Epithelial cell of proximal tubule (primary cell): ENCODE measurements around the gene FCMR. TPM values are rescaled to one million over a fixed set of nuclear protein-coding genes. Genes with fewer than 3 reads are reported as not detected.

Experiments
- DNase-seq: peaks from one replicate; pipeline ENCODE4 v3.0.0-alpha.2; 2011; ENCODE audit warnings: low read depth
- H3K4me3 ChIP-seq: 2 replicates; pipeline ENCODE4 v1.5.1; 2011; ENCODE audit warnings: low read depth, mild to moderate bottlenecking, low read length
- CTCF ChIP-seq: conservative IDR thresholded peaks from 2 replicates; pipeline ENCODE4 v1.5.1; 2012; ENCODE audit warnings: low read depth, mild to moderate bottlenecking, low read length
- total RNA-seq: library from RNA; depleted of rRNA; stranded (reverse); fragments of >200 nt; gene quantifications from 2 replicates; pipeline ENCODE4 v1.2.3, GENCODE V29; 2015

The FCMR gene
- total RNA-seq, 1 donor from 2014 or later: not detected

GRCh38 chr1:206893380-206893779 lies 28.4 kb downstream of the FCMR start:
- no peak for TF ChIP-seq CTCF
- no peak for DNase-seq
- H3K4me3 ChIP-seq: no peak overlapping the region

- TF ChIP-seq CTCF: no peak
- no peak for DNase-seq
Observed at GRCh38 chr1:206892351-206892984, 29.3 kb downstream of the FCMR start.

GRCh38 chr1:206891412-206891811 lies 30.3 kb downstream of the FCMR start:
- no peak overlapping the region for H3K4me3 ChIP-seq
- no peak for DNase-seq
- TF ChIP-seq CTCF: no peak

More at GRCh38 chr1:206892351-206892984, 29.3 kb downstream of the FCMR start:
- H3K4me3 ChIP-seq: no peak overlapping the region

DNA sequence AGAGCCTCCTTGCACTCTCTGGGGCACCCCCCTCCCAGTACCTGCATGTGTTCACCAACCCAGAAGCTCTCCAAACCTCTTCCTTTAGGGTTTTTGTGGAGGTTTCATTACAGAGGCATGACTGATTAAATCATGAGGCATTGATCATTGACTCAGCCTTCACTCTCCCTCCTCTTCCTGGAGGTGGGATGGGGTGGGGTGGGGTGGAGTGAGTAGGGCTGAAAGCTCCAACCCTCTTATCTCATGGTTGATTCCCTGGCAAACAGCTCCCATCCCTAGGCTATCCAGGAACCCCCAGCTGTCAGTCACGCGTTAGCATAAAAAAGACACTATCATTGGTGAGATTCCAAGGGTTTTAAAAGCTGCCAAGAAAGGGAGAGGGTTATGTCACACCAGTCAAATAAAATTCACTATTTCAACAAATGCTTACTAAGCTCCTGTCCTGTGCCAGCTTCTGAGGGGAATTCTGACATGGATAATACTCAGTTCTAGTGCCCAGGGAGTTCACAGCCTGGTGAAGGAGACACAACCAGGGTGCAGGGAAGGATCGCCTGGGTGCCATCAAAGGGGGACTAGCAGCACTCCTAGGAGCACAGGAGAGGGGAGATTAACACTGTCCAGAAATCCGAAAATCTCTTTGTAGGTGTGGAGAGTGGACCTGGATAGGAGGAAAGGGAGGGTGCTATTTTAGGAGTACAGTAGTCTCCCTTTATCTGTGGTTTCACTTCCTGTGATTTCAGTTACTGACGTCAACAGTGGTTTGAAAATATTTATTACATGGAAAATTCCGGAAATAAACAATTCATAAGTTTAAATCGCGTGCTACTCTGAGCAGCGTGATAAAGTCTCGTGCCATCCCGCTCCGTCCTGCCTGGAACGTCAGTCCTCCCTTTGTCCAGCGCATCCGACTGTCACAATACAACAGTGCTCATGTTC lies 31.3 kb downstream of the FCMR start:
- H3K4me3 ChIP-seq: no peak overlapping the region
- no peak for DNase-seq
- no peak for TF ChIP-seq CTCF

DNA sequence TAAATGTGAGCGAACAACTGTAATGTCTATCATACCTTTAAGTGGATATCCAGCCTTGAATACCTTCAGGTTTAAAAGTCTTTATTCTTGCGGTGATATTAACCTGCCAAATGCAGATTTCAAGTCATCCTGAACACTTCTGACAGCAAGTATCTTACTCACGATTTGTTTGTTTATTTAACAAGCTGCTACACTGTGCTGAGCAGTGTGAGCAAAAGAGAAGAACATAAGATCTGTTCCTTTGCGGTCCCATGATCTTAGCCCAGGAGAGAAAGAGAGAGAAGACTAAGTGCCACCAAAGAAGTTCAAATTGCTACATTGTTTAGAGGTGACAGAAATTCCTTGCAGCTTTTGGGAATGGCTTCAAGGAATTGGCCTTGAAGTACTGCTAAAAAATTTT lies 34.0 kb downstream of the FCMR start:
- TF ChIP-seq CTCF: no peak
- no peak for DNase-seq
- H3K4me3 ChIP-seq: no peak overlapping the region

DNA sequence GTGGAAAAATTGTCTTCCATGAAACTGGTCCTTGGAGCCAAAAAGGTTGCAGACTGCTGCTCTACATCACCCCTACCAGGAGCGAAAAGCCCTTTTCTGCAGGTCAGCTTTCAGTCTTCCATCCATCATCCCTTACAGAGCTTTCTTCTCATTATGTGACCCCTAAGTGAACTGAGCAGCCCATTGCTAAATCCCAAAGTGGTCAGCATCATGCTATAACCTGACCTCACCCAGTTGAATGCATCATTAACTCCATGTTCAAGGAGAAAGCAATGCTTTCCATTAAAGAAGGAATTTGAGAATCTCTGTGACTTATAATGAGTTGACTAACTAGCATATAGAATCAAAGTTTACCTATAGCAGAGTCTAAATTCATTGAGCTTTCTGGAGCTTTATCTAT lies 34.9 kb downstream of the FCMR start:
- DNase-seq: no peak
- no peak overlapping the region for H3K4me3 ChIP-seq
- TF ChIP-seq CTCF: no peak
